Bronchial epithelial cell (primary cell): ENCODE data around the gene GPS1. TPM values are rescaled to one million over a fixed set of nuclear protein-coding genes. Genes with fewer than 3 reads are reported as not detected.

Experiments
- DNase-seq: peaks from one replicate; pipeline ENCODE4 v3.0.0-alpha.2; 2010; ENCODE audit warnings: low read depth
- FAIRE-seq: peaks from 2 replicates; lab custom pipeline; 2011; peaks lifted over from hg19 to GRCh38; lab: Jason Lieb, UNC
- H3K27me3 ChIP-seq: 2 replicates; pipeline ENCODE4 v1.5.1; 2011; ENCODE audit warnings: low read length; ENCODE audit not compliant: control insufficient read depth, insufficient read depth
- H3K36me3 ChIP-seq: 2 replicates; pipeline ENCODE4 v1.5.1; 2011; ENCODE audit warnings: low read length; ENCODE audit not compliant: control insufficient read depth, insufficient read depth
- H3K4me3 ChIP-seq: 2 replicates; pipeline ENCODE4 v1.5.1; 2011; ENCODE audit warnings: mild to moderate bottlenecking, low read depth, low read length, control low read depth
- total RNA-seq: library from RNA; depleted of rRNA; stranded (reverse); fragments of >200 nt; gene quantifications from 2 replicates; pipeline ENCODE4 v1.2.1, GENCODE V29; 2014
- TF ChIP-seq, protein P1 (sequence below): IDR thresholded peaks from 2 replicates; pipeline ENCODE4 v1.5.1; 2011; ENCODE audit warnings: mild to moderate bottlenecking, moderate library complexity, low read length, control low read depth, inconsistent platforms; ENCODE audit not compliant: insufficient read depth, severe bottlenecking

The GPS1 gene
- total RNA-seq, 1 donor from 2014 or later, result 117 TPM

DNA sequence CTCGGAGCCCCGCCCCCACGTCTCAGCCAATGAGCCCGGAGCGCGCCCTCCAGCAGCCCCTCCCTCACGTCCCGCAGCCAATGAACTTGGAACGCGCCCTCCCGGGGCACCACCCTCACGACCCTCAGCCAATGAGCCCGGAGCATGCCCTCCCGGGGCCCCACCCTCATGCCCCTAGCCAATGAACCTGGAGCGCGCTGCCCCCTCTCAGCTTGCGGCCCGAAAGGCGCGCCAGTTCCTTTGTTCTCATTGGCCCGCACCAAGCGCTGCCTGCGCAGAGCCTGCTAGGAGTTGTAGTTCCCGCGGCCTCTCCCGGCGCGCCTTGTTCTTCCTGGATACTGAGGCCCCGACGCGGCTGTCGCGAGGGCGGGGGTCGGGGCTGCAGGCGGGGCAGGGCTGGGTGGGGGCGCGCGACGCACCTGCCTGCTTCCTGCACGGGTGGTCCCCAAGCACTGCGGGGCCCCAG, 28.7 kb upstream of the GPS1 start, which contains the start of gene LRRC45:
LRRC45 (plus strand) TSS at position 325 of the 466 bp plus-strand sequence. CDS start 339 bp downstream, outside the sequence.
- Histone ChIP-seq H3K27me3 (no peaks in the 10 kb centered on the region), H3K4me3 (peak within 1 kb of the TSS; percentile 98), H3K36me3 (peaks cover 2% of the 10 kb centered on the region)
- TF ChIP-seq, protein P1, sequence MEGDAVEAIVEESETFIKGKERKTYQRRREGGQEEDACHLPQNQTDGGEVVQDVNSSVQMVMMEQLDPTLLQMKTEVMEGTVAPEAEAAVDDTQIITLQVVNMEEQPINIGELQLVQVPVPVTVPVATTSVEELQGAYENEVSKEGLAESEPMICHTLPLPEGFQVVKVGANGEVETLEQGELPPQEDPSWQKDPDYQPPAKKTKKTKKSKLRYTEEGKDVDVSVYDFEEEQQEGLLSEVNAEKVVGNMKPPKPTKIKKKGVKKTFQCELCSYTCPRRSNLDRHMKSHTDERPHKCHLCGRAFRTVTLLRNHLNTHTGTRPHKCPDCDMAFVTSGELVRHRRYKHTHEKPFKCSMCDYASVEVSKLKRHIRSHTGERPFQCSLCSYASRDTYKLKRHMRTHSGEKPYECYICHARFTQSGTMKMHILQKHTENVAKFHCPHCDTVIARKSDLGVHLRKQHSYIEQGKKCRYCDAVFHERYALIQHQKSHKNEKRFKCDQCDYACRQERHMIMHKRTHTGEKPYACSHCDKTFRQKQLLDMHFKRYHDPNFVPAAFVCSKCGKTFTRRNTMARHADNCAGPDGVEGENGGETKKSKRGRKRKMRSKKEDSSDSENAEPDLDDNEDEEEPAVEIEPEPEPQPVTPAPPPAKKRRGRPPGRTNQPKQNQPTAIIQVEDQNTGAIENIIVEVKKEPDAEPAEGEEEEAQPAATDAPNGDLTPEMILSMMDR, result no peak
- FAIRE-seq, result no peak
- peak; percentile 95 for DNase-seq

GRCh38 chr17:82023447-82024241, 28.1 kb upstream of the GPS1 start:
- peak overlapping the region; percentile 78 for H3K4me3 ChIP-seq
- TF ChIP-seq, protein P1, result no peak
- no peaks in the 10 kb centered on the region for H3K27me3 ChIP-seq
- H3K36me3 ChIP-seq, result peaks cover 2% of the 10 kb centered on the region
- FAIRE-seq (no peak), DNase-seq (no peak)

GRCh38 chr17:82024859-82025258, 26.8 kb upstream of the GPS1 start:
- FAIRE-seq, result no peak
- TF ChIP-seq, protein P1, result no peak
- no peak for DNase-seq
- Histone ChIP-seq H3K36me3 (peaks cover 2% of the 10 kb centered on the region), H3K4me3 (no peak overlapping the region), H3K27me3 (no peaks in the 10 kb centered on the region)

DNA sequence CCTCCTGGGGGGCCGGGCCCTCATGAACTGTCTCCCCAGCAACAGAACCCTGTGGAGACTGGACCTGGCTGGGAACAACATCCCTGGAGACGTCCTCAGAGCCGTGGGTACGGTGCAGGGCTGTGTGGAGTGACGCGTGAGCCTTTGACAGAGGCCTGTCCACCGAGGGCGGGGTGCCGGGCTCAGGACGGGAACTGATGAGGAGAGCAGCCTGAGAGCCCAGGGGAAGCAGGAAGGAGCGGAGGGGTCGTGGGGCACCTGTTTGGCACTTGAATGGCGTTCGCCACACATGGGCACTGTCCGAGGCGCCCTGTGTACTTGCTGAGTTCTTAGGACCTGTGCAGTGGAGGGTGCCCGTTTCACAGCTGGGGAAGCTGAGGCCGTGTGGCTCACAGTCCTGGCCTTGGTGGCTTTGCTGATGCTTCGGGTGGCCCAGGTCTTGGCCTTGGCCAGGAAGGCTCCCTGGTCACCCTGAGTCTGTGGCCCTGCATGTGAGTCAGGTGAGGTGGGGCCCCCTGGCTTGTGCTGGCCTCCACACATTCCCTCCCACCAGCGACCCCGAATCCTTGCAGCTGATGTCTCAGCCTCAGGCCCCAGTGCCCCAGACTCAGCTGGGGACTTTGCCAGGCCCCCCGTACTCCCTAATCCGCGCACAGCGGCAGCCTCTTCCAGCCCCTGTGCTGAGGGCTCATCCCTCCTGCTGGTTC, 26.1 kb upstream of the GPS1 start:
- TF ChIP-seq, protein P1, result no peak
- no peaks in the 10 kb centered on the region for H3K27me3 ChIP-seq
- FAIRE-seq (no peak), DNase-seq (no peak)
- H3K4me3 ChIP-seq, result no peak overlapping the region
- H3K36me3 ChIP-seq, result peaks cover 2% of the 10 kb centered on the region

GRCh38 chr17:82028246-82028645, 23.5 kb upstream of the GPS1 start:
- DNase-seq (no peak), FAIRE-seq (no peak)
- no peak overlapping the region for H3K4me3 ChIP-seq
- TF ChIP-seq, protein P1, result no peak
- H3K27me3 ChIP-seq, result no peaks in the 10 kb centered on the region
- peaks cover 2% of the 10 kb centered on the region for H3K36me3 ChIP-seq
